GM12892 (cell line): ENCODE measurements around the gene HOOK2.

Experiments used
- POLR2A ChIP-seq: IDR thresholded peaks from 2 replicates; pipeline ENCODE4 v1.6.1; 2011; ENCODE audit warnings: low read depth, low read length, control low read depth
- POLR2AphosphoS5 ChIP-seq: IDR thresholded peaks from 2 replicates; pipeline ENCODE4 v1.6.1; 2011; ENCODE audit warnings: low read depth, low read length, control low read depth

DNA sequence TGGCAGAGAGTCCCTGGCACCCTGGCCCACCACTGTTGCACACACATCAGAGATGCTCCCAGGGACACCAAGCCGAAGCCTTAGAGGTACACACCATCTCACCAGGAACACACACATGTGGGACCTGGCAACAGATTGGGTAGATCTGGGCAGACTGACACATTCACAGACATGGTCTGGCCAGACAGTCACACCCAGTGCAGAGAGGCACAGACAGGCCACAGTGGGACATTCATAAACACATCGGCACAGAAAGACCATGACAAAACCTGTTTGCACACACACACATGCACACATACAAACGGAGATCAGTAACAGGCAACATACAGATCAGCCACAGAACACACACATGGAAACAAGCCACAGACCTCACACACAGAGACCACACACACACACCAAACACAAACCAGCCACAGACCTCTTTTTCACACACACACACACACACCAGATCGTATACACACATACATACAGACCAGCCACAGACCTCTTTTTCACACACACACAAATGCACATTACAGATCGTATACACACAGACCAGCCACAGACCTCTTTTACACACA is 9.6 kb upstream of the HOOK2 start:
- TF ChIP-seq POLR2AphosphoS5: no peak; the same call in 1 of the 2 replicates
- TF ChIP-seq POLR2A: no peak
